BE2C (cell line): ENCODE data around the gene GPC6.

Source experiments
- DNase-seq: peaks from one replicate; pipeline ENCODE4 v3.0.0-alpha.2; 2020
- H3K27me3 ChIP-seq: fragments of 250-450 bp; sonication (Bioruptor Pico); 2 replicates; pipeline ENCODE4 v1.5.1; 2020; ENCODE audit warnings: mild to moderate bottlenecking
- H3K36me3 ChIP-seq: fragments of 250-450 bp; sonication (Bioruptor Pico); 2 replicates; pipeline ENCODE4 v1.5.1; 2020; ENCODE audit warnings: mild to moderate bottlenecking
- H3K4me1 ChIP-seq: fragments of 250-450 bp; sonication (Bioruptor Pico); 2 replicates; pipeline ENCODE4 v1.5.1; 2020
- H3K4me3 ChIP-seq: 2 replicates; pipeline ENCODE4 v1.5.1; 2011; ENCODE audit warnings: low read depth, low read length
- H3K9me3 ChIP-seq: fragments of 250-450 bp; sonication (Bioruptor Pico); 2 replicates; pipeline ENCODE4 v1.5.1; 2020
- TF ChIP-seq, protein P1 (sequence below): IDR thresholded peaks from 2 replicates; pipeline ENCODE4 v1.5.1; 2012; ENCODE audit warnings: mild to moderate bottlenecking, low read depth, low read length

Gene GPC6

DNA sequence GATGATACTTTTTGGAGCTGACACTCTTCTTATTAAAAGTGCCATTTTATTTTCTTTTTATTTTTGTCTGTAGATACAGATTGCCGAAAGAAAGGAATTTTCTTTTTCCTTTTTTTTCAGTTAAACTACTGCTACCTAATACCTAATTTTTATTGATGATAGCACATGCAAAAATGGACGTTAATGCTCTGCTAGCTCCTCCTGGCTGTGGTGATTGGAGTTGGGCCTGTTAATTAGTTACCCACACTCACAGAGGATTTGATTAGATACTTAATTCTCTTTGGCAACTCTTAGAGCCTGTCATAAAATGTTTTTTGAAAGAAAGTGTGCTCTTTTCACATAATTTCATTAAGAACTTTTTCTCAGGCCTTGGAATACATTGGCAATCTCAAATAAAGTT lies 886.1 kb downstream of the GPC6 start:
- Histone ChIP-seq H3K27me3 (no peaks in the 10 kb centered on the region), H3K9me3 (no peaks in the 10 kb centered on the region), H3K4me1 (no peaks in the 10 kb centered on the region; the same call in 1 of the 2 replicates), H3K4me3 (no peak overlapping the region), H3K36me3 (no peaks in the 10 kb centered on the region)
- TF ChIP-seq, protein P1, sequence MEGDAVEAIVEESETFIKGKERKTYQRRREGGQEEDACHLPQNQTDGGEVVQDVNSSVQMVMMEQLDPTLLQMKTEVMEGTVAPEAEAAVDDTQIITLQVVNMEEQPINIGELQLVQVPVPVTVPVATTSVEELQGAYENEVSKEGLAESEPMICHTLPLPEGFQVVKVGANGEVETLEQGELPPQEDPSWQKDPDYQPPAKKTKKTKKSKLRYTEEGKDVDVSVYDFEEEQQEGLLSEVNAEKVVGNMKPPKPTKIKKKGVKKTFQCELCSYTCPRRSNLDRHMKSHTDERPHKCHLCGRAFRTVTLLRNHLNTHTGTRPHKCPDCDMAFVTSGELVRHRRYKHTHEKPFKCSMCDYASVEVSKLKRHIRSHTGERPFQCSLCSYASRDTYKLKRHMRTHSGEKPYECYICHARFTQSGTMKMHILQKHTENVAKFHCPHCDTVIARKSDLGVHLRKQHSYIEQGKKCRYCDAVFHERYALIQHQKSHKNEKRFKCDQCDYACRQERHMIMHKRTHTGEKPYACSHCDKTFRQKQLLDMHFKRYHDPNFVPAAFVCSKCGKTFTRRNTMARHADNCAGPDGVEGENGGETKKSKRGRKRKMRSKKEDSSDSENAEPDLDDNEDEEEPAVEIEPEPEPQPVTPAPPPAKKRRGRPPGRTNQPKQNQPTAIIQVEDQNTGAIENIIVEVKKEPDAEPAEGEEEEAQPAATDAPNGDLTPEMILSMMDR: peak; percentile 15; the same call in 1 of the 2 replicates
- DNase-seq: no peak

DNA sequence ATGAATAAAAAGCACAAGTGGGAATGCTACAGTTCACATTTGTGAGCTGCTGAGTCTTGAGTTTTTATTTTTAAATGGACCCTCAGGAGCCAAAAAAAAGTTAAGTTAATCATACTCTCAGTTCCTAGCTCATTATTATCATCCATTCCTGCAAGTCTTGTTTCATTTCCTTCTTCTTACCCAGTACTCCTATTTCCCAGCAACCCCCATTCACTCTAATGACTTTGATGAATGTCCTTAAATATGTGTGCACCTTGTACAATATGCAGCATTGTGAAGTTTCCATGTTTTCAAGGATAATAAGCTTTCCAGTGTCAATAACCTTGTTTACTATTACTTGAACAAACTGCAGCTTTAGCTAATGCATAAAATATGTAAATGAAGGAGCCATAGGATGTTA lies 886.6 kb downstream of the GPC6 start:
- TF ChIP-seq, protein P1: no peak
- DNase-seq: no peak
- no peaks in the 10 kb centered on the region for H3K9me3 ChIP-seq
- no peaks in the 10 kb centered on the region for H3K36me3 ChIP-seq
- no peak overlapping the region for H3K4me3 ChIP-seq
- no peaks in the 10 kb centered on the region for H3K27me3 ChIP-seq
- H3K4me1 ChIP-seq: no peaks in the 10 kb centered on the region; the same call in 1 of the 2 replicates

DNA sequence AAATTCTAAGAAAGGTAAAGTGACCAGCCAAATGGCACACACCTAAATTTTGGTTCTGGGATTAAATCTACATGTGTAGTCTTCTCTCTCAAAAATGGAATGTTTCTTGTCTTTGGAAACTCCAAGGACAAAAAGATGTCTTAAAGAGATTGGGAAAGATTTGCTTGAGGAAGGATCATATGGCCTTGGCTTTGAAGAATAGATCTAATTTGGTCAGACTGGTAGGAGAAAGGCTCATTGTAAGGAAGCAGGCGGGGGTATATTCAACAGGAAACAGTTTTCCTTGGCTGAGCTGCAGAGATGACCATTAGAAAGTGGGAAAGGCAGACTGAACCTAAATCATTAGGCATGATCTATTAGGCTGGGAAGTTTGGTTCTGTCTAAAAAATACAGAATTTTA lies 887.6 kb downstream of the GPC6 start:
- no peak overlapping the region for H3K4me3 ChIP-seq
- H3K4me1 ChIP-seq: no peaks in the 10 kb centered on the region; the same call in 1 of the 2 replicates
- no peaks in the 10 kb centered on the region for H3K27me3 ChIP-seq
- TF ChIP-seq, protein P1: no peak
- no peak for DNase-seq
- H3K9me3 ChIP-seq: no peaks in the 10 kb centered on the region
- no peaks in the 10 kb centered on the region for H3K36me3 ChIP-seq

DNA sequence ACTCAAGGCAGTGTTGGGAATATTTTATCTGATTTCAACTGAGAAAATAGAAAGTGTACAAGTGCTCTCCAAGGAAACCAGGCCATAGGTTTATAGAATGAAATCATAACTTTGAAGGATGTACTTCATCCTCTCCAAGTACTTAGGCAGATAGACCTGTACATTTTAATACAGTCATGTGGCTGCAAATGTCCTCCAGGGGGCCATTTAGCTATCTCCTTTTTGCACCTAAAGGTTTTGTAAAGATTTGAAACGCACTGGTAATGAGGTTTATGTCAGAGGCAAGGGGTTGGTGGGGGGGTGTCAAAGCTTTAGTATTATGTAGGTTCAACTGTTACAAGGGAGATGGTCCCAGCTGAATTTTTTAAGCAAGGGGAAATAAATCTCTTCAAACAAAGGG lies 888.4 kb downstream of the GPC6 start:
- Histone ChIP-seq H3K27me3 (no peaks in the 10 kb centered on the region), H3K9me3 (no peaks in the 10 kb centered on the region), H3K4me1 (no peaks in the 10 kb centered on the region; the same call in 1 of the 2 replicates), H3K36me3 (no peaks in the 10 kb centered on the region), H3K4me3 (no peak overlapping the region)
- TF ChIP-seq, protein P1: peak; percentile 41
- DNase-seq: no peak

DNA sequence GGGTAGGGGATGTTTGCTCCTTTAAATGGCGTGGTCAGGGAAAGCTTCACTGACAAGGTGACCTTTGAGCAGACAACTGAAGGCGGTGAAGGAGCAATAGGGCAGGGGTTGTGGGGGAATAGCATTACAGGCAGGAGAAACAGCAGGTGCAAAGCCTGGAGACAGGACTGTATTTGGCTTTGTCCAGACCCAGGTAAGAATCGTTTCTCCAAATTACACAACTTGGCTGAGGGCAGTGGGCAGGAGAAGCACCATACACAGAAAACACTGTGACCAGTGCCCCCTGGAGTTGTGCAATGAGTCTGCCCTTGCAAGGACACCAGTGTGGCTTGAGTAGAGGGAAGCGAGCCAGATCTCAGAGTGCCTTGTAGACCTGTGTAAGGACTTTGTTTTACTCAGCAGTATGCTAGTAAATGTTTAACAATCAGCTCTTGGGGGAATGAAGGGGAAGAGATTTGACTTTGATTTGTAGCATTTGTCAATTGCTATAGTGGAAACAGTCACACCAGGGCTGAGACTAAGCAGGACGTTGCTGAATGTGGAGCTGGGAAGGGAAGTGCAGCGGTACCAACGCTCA lies 892.8 kb downstream of the GPC6 start:
- TF ChIP-seq, protein P1: peak; percentile 10; the same call in 1 of the 2 replicates
- Histone ChIP-seq H3K36me3 (no peaks in the 10 kb centered on the region), H3K9me3 (no peaks in the 10 kb centered on the region), H3K4me1 (peaks cover 7% of the 10 kb centered on the region), H3K27me3 (no peaks in the 10 kb centered on the region), H3K4me3 (no peak overlapping the region)
- no peak for DNase-seq

DNA sequence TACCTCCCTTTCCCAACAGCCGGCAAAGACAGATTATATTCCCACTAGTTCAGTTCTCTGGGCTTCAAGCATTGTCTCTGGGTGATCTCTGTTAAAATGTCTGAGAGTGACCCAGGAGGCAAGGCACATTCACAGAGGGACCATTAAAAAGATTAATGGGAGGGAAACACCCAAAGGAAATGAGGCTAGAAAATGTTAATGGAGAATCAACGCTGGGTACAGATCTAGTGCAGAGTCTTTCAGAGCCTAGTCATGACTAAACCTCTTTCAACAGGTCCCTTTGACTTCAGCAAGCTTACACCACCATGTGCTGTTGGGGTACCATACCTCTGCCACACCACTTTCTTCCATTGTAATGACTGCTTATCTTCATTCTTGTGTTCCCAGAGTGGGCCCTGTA lies 894.3 kb downstream of the GPC6 start:
- no peaks in the 10 kb centered on the region for H3K27me3 ChIP-seq
- no peak for DNase-seq
- TF ChIP-seq, protein P1: no peak
- no peaks in the 10 kb centered on the region for H3K36me3 ChIP-seq
- peaks cover 7% of the 10 kb centered on the region for H3K4me1 ChIP-seq
- no peak overlapping the region for H3K4me3 ChIP-seq
- no peaks in the 10 kb centered on the region for H3K9me3 ChIP-seq
